ENCODE data around the gene CBFA2T2. TPM values are rescaled to one million over a fixed set of nuclear protein-coding genes. Genes with fewer than 3 reads are reported as not detected.

CBFA2T2 gene
- total RNA-seq, 1 experiment from 2014 or later: 16.3 TPM

DNA sequence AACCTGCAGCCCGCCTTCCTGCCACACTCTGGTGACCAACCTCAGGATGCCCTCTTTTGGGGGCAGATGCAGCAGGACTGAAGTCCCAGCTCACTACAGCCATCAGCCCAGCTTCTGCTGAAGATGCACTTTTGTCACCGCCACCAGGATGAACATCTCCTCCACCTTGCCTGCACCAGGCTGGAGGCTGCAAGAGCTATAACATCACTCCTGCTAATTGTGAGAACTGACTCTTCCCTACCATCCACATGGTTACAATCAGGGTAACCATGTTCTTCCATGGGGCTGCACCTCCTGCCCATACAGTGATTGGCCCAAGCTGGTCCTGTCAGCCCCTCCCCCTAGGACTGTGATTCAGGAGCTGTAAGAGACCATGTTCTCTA is 174.9 kb downstream of the CBFA2T2 start:
- intact Hi-C loops (cut with micrococcal nuclease; ENCODE audit: unreplicated experiment) (no loop called here), in situ Hi-C loops (cut with HindIII; ENCODE audit: low pct_unique_long_range_greater_than_20kb, low sequenced_read_pairs) (no loop called here)
- Histone ChIP-seq H3K4me3 (ENCODE audit: low read depth in 2 of 2, low read length in 2 of 2) (no peak overlapping the region), H3K9me3 (ENCODE audit: control insufficient read depth, insufficient read depth, low read depth, low read length) (no peaks in the 10 kb centered on the region), H3K27ac (ENCODE audit: low read length) (no peak overlapping the region; the same call in 1 of the 2 replicates), H3K36me3 (ENCODE audit: control insufficient read depth, insufficient read depth, low read length) (no peaks in the 10 kb centered on the region), H3K4me1 (ENCODE audit: control insufficient read depth, insufficient read depth, low read length) (peaks cover 14% of the 10 kb centered on the region), H3K27me3 (ENCODE audit: control insufficient read depth, insufficient read depth, low read length) (no peaks in the 10 kb centered on the region)
- DNase-seq (ENCODE audit: low read depth, low spot score) (no peak), ATAC-seq (0 out of 2 replicates have a peak, but pooled peaks have one; percentile 5)
- TF ChIP-seq TCF7L2 (IDR thresholded peaks at IDR 0.05; ENCODE audit: low read depth, low read length): no peak
- no peak for TF ChIP-seq REST (IDR thresholded peaks at IDR 0.05; ENCODE audit: insufficient read depth in 1 of 2, low read depth in 2 of 2, low read length in 1 of 2)
- no peak for TF ChIP-seq SIN3A (IDR thresholded peaks at IDR 0.05; ENCODE audit: borderline replicate concordance, insufficient read depth, low read depth, low read length)
- TF ChIP-seq CTCF (IDR thresholded peaks at IDR 0.05): no peak
- no peak for TF ChIP-seq POLR2AphosphoS5 (IDR thresholded peaks at IDR 0.05; ENCODE audit: low read depth, low read length)
- ChIA-PET POLR2A (interaction anchor here (0.5 kb wide), 1 partner anchor 17 kb away, joined by 3 read pairs; no protein-coding TSS in a partner anchor), CTCF (no interaction called here)
- no TSS peak for BruUV-seq (replicated peaks)

GRCh38 chr20:33666293-33667244 is 176.7 kb downstream of the CBFA2T2 start, which contains the start of gene ACTL10:
ACTL10 (plus strand) TSS chr20:33666943; CDS start chr20:33667498, 555 bp downstream.
- DNase-seq (ENCODE audit: low read depth, low spot score): no peak
- Histone ChIP-seq H3K4me3 (ENCODE audit: low read depth in 2 of 2, low read length in 2 of 2) (peak within 1 kb of the TSS in 1 of 2 experiments; percentile 7; a peak in 1 of 4 replicates), H3K27ac (ENCODE audit: low read length) (no peak within 1 kb of the TSS), H3K27me3 (ENCODE audit: control insufficient read depth, insufficient read depth, low read length) (no peaks in the 10 kb centered on the region), H3K9me3 (ENCODE audit: control insufficient read depth, insufficient read depth, low read depth, low read length) (no peaks in the 10 kb centered on the region), H3K36me3 (ENCODE audit: control insufficient read depth, insufficient read depth, low read length) (no peaks in the 10 kb centered on the region), H3K4me1 (ENCODE audit: control insufficient read depth, insufficient read depth, low read length) (peaks cover 14% of the 10 kb centered on the region)
- ATAC-seq: no peak
- no TSS peak for BruUV-seq (replicated peaks)
- ChIA-PET CTCF (interaction anchor here (0.5 kb wide), 1 partner anchor 461 kb away, joined by 3 read pairs; no protein-coding TSS in a partner anchor), POLR2A (interaction anchor here (0.6 kb wide), 1 partner anchor 18 kb away, joined by 3 read pairs; no protein-coding TSS in a partner anchor)
- intact Hi-C loops (cut with micrococcal nuclease; ENCODE audit: unreplicated experiment) (no loop called here), in situ Hi-C loops (cut with HindIII; ENCODE audit: low pct_unique_long_range_greater_than_20kb, low sequenced_read_pairs) (no loop called here)
- TF ChIP-seq CTCF (IDR thresholded peaks at IDR 0.05) (no peak), REST (IDR thresholded peaks at IDR 0.05; ENCODE audit: insufficient read depth in 1 of 2, low read depth in 2 of 2, low read length in 1 of 2) (no peak), TCF7L2 (IDR thresholded peaks at IDR 0.05; ENCODE audit: low read depth, low read length) (no peak), POLR2AphosphoS5 (IDR thresholded peaks at IDR 0.05; ENCODE audit: low read depth, low read length) (no peak), SIN3A (IDR thresholded peaks at IDR 0.05; ENCODE audit: borderline replicate concordance, insufficient read depth, low read depth, low read length) (no peak)

Data from Panc1 (cell line).